SK-N-SH treated with all-trans-retinoic acid at 6 μM for 48 hours (cell line): ENCODE results near the gene CFD.
"Not testable (repeated sequence)": the region's sequence is repeated elsewhere in the genome, so short reads cannot be mapped to it uniquely, and the experiment has no call there.

Experiments
- ATAC-seq: fragments of 200-7000 bp; cut with Tn5 transposase; 3 replicates; pipeline ENCODE4 v1.9.1; 2020; ENCODE audit warnings: mild to moderate bottlenecking, moderate library complexity
- ARNTL ChIP-seq: fragments of 450-650 bp; formaldehyde crosslinking; IDR thresholded peaks from 2 replicates; pipeline ENCODE4 v1.5.0; 2020; ENCODE audit warnings: low read depth, mild to moderate bottlenecking, moderate library complexity, borderline replicate concordance
- BACH2 ChIP-seq: fragments of 250-450 bp; sonication (Bioruptor Pico); IDR thresholded peaks from 2 replicates; pipeline ENCODE4 v1.9.0; 2021; ENCODE audit warnings: mild to moderate bottlenecking, borderline replicate concordance
- CSDC2 ChIP-seq: fragments of 250-450 bp; sonication (Bioruptor Pico); IDR thresholded peaks from 2 replicates; pipeline ENCODE4 v1.5.0; 2020; ENCODE audit warnings: mild to moderate bottlenecking, moderate library complexity
- ESRRG ChIP-seq: fragments of 250-450 bp; sonication (Bioruptor Pico); IDR thresholded peaks from 2 replicates; pipeline ENCODE4 v1.6.1; 2021; ENCODE audit warnings: mild to moderate bottlenecking
- GLIS3 ChIP-seq: fragments of 250-450 bp; sonication (Bioruptor Pico); IDR thresholded peaks from 2 replicates; pipeline ENCODE4 v1.5.0; 2020; ENCODE audit warnings: mild to moderate bottlenecking, moderate library complexity
- ISL1 ChIP-seq: fragments of 250-450 bp; sonication (Bioruptor Pico); IDR thresholded peaks from 2 replicates; pipeline ENCODE4 v2.1.2; 2022; ENCODE audit warnings: mild to moderate bottlenecking, moderate library complexity
- OSR1 ChIP-seq: fragments of 250-450 bp; sonication (Bioruptor Pico); IDR thresholded peaks from 2 replicates; pipeline ENCODE4 v1.8.0; 2022; ENCODE audit warnings: moderate library complexity, mild to moderate bottlenecking, inconsistent platforms
- PATZ1 ChIP-seq: fragments of 250-450 bp; sonication (Bioruptor Pico); IDR thresholded peaks from 2 replicates; pipeline ENCODE4 v1.8.0; 2020; ENCODE audit warnings: mild to moderate bottlenecking, moderate library complexity, borderline replicate concordance
- PPARA ChIP-seq: fragments of 250-450 bp; sonication (Bioruptor Pico); IDR thresholded peaks from 2 replicates; pipeline ENCODE4 v1.5.0; 2020; ENCODE audit warnings: mild to moderate bottlenecking, borderline replicate concordance
- RARB ChIP-seq: fragments of 250-450 bp; sonication (Bioruptor Pico); IDR thresholded peaks from 2 replicates; pipeline ENCODE4 v1.8.0; 2021; ENCODE audit warnings: mild to moderate bottlenecking, moderate library complexity
- SNAI2 ChIP-seq: fragments of 250-450 bp; sonication (Bioruptor Pico); IDR thresholded peaks from 2 replicates; pipeline ENCODE4 v1.5.0; 2020; ENCODE audit warnings: mild to moderate bottlenecking, moderate library complexity
- TCF4 ChIP-seq: fragments of 250-450 bp; sonication (Bioruptor Pico); IDR thresholded peaks from 2 replicates; pipeline ENCODE4 v1.8.0; 2021; ENCODE audit warnings: mild to moderate bottlenecking, moderate library complexity, borderline replicate concordance
- ZC3H10 ChIP-seq: fragments of 250-450 bp; sonication (Bioruptor Pico); IDR thresholded peaks from 2 replicates; pipeline ENCODE4 v1.5.1; 2021; ENCODE audit warnings: mild to moderate bottlenecking, moderate library complexity
- ZFP3 ChIP-seq: fragments of 250-450 bp; sonication (Bioruptor Pico); IDR thresholded peaks from 2 replicates; pipeline ENCODE4 v1.5.0; 2020; ENCODE audit warnings: mild to moderate bottlenecking, moderate library complexity
- ZFP30 ChIP-seq: fragments of 450-650 bp; formaldehyde crosslinking; IDR thresholded peaks from 2 replicates; pipeline ENCODE4 v1.5.0; 2022; ENCODE audit warnings: mild to moderate bottlenecking, moderate library complexity
- ZNF565 ChIP-seq: fragments of 450-650 bp; formaldehyde crosslinking; conservative IDR thresholded peaks from 2 replicates; pipeline ENCODE4 v1.5.0; 2020; ENCODE audit warnings: low read depth, mild to moderate bottlenecking, moderate library complexity
- ZNF70 ChIP-seq: fragments of 450-650 bp; formaldehyde crosslinking; IDR thresholded peaks from 2 replicates; pipeline ENCODE4 v1.5.0; 2020; ENCODE audit warnings: mild to moderate bottlenecking, moderate library complexity
- ZNF8 ChIP-seq: fragments of 450-650 bp; formaldehyde crosslinking; IDR thresholded peaks from 2 replicates; pipeline ENCODE4 v1.5.0; 2020; ENCODE audit warnings: mild to moderate bottlenecking, moderate library complexity
- TF ChIP-seq, protein P1 (sequence below): fragments of 250-450 bp; sonication (Bioruptor Pico); IDR thresholded peaks from 2 replicates; pipeline ENCODE4 v1.5.1; 2021; ENCODE audit warnings: mild to moderate bottlenecking, moderate library complexity
- TF ChIP-seq, protein P2 (sequence below): fragments of 250-450 bp; sonication (Bioruptor Pico); IDR thresholded peaks from 2 replicates; pipeline ENCODE4 v1.5.0; 2020; ENCODE audit warnings: mild to moderate bottlenecking, moderate library complexity
- TF ChIP-seq, protein P3 (sequence below): fragments of 250-450 bp; sonication (Bioruptor Pico); IDR thresholded peaks from 2 replicates; pipeline ENCODE4 v1.8.0; 2021; ENCODE audit warnings: low read depth, mild to moderate bottlenecking, moderate library complexity, borderline replicate concordance

The CFD gene

DNA sequence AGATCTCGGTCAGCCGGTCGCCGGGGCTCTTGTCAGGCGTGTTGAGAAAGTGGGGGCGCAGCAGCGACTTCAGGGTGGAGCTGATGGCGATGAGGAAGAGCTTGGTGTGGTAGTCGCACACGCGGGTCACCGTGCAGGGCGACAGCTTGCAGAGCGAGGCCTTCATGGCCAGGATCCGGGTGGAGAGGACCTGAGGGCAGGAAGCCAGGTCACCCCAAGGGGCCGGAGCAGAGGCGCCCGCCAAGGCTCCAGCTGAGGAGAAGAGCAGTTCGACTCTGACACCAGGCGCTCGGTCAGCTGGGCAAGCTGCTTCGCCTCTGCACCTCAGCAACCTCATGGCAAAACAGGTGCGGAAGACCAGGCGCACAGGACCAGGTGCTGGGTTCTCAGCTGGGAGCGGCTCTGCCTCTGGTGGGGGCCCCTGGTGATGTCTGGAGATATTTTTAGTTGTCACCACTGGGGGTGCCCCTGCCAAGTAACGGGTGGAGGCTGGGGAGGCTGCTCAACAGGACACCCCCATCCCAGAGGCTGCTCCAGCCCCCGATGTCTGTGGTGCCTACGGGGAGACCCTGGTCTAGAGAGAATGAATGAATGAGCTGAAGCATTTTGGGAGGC, 15.9 kb downstream of the CFD start:
- ATAC-seq, result no peak
- TF ChIP-seq ZFP3 (CRISPR knock-in tag) (no peak), OSR1 (CRISPR knock-in tag) (no peak)
- TF ChIP-seq, protein P1, sequence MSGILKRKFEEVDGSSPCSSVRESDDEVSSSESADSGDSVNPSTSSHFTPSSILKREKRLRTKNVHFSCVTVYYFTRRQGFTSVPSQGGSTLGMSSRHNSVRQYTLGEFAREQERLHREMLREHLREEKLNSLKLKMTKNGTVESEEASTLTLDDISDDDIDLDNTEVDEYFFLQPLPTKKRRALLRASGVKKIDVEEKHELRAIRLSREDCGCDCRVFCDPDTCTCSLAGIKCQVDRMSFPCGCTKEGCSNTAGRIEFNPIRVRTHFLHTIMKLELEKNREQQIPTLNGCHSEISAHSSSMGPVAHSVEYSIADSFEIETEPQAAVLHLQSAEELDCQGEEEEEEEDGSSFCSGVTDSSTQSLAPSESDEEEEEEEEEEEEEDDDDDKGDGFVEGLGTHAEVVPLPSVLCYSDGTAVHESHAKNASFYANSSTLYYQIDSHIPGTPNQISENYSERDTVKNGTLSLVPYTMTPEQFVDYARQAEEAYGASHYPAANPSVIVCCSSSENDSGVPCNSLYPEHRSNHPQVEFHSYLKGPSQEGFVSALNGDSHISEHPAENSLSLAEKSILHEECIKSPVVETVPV (CRISPR knock-in tag), result no peak

DNA sequence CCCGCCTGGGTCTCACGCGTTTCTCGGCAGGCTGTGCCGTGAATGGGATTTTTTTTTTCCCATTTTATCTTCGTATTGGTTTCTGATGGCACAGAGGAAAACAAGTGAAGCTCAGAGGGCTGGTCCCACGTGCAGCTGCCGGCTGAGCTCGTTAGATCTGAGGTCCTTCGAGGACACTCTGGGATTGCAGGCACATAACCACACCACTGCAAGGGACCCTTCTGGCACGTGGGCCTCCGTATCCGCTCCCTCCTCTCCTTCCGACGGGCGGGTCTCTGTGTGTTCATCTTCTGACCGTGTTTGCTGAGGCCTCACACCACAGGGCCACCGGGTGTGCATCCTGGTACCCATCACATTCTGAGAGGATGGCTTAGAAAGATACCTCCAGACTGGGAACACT, 16.6 kb downstream of the CFD start:
- TF ChIP-seq ZNF565 (CRISPR knock-in tag) (no peak), OSR1 (CRISPR knock-in tag) (no peak), ESRRG (CRISPR knock-in tag) (no peak), ARNTL (CRISPR knock-in tag) (no peak), TCF4 (CRISPR knock-in tag) (no peak), PPARA (CRISPR knock-in tag) (no peak), ZNF70 (CRISPR knock-in tag) (no peak), BACH2 (no peak), ZFP30 (CRISPR knock-in tag) (no peak), ISL1 (CRISPR knock-in tag) (no peak), PATZ1 (CRISPR knock-in tag) (no peak), SNAI2 (CRISPR knock-in tag) (no peak), ZNF8 (CRISPR knock-in tag) (no peak), RARB (no peak), CSDC2 (CRISPR knock-in tag) (no peak), GLIS3 (no peak)
- TF ChIP-seq, protein P2, sequence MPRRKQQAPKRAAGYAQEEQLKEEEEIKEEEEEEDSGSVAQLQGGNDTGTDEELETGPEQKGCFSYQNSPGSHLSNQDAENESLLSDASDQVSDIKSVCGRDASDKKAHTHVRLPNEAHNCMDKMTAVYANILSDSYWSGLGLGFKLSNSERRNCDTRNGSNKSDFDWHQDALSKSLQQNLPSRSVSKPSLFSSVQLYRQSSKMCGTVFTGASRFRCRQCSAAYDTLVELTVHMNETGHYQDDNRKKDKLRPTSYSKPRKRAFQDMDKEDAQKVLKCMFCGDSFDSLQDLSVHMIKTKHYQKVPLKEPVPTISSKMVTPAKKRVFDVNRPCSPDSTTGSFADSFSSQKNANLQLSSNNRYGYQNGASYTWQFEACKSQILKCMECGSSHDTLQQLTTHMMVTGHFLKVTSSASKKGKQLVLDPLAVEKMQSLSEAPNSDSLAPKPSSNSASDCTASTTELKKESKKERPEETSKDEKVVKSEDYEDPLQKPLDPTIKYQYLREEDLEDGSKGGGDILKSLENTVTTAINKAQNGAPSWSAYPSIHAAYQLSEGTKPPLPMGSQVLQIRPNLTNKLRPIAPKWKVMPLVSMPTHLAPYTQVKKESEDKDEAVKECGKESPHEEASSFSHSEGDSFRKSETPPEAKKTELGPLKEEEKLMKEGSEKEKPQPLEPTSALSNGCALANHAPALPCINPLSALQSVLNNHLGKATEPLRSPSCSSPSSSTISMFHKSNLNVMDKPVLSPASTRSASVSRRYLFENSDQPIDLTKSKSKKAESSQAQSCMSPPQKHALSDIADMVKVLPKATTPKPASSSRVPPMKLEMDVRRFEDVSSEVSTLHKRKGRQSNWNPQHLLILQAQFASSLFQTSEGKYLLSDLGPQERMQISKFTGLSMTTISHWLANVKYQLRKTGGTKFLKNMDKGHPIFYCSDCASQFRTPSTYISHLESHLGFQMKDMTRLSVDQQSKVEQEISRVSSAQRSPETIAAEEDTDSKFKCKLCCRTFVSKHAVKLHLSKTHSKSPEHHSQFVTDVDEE (CRISPR knock-in tag), result no peak
- TF ChIP-seq, protein P3, sequence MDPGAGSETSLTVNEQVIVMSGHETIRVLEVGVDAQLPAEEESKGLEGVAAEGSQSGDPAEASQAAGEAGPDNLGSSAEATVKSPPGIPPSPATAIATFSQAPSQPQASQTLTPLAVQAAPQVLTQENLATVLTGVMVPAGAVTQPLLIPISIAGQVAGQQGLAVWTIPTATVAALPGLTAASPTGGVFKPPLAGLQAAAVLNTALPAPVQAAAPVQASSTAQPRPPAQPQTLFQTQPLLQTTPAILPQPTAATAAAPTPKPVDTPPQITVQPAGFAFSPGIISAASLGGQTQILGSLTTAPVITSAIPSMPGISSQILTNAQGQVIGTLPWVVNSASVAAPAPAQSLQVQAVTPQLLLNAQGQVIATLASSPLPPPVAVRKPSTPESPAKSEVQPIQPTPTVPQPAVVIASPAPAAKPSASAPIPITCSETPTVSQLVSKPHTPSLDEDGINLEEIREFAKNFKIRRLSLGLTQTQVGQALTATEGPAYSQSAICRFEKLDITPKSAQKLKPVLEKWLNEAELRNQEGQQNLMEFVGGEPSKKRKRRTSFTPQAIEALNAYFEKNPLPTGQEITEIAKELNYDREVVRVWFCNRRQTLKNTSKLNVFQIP (CRISPR knock-in tag), result no peak
- ATAC-seq, result no peak

GRCh38 chr19:876780-877314, 17.4 kb downstream of the CFD start:
- no peak for ATAC-seq
- TF ChIP-seq PPARA (CRISPR knock-in tag) (no peak), PATZ1 (CRISPR knock-in tag) (no peak), ZC3H10 (CRISPR knock-in tag) (no peak), SNAI2 (CRISPR knock-in tag) (no peak), ZNF565 (CRISPR knock-in tag) (no peak)

GRCh38 chr19:877992-878660, 18.7 kb downstream of the CFD start:
- ATAC-seq, result not testable (repeated sequence)

- ATAC-seq, result not testable (repeated sequence)
These were observed 19.5 kb downstream of the CFD start for GRCh38 chr19:878751-879561.
